Effector CD8-positive, alpha-beta T cell (primary cell): ENCODE measurements around the gene GABRG3.
"Not testable (repeated sequence)": the region's sequence is repeated elsewhere in the genome, so short reads cannot be mapped to it uniquely, and the experiment has no call there.

Source experiments
- DNase-seq: peaks from one replicate; lab custom pipeline; 2025; lab: John Stamatoyannopoulos, UW

Gene GABRG3

DNA sequence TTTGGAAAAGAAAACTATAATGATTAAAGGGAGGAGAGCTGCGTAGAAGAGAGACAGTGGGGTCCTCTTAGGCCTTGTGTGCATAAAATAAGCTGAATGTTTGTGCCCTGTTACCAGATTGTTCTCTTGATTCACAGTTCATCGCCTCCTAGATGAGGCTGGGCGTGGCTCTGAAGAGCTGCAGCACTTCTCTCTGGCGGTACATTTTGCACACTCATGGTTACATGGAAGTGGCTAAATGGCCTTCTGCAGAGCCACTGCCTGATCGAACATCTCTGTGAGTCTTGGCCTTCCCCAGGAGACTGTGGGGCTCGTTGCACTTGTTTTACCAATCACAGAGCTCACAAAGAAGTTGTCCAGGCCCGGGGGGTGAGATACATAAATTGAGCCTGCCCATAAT, 208.8 kb downstream of the GABRG3 start:
- DNase-seq, result no peak

DNA sequence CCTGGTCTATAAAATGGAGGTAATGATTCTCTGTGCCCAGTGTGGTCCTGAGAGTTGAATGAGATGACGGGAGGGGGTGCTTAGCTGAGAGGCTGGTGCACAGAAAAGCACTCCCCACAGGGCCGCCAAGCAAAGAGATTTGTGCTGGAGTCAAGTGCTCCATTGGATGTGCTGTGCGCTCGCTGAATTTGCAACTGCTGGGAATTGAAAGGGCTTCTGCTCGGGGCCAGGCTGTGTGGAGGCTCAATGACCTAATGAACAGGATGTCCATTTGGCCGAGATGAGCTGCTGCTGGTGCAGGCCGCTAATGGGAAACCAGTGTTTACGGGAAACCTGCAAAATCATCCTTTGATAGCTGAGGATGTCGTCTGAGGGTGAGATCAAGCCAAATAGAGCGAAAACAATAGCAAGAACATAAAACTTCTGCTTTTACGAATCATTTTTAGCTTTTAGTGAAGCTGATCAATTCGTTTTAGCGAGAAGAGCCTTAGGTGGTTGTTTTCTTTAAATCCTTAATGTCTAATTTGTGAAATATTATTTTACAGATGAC, 211.7 kb downstream of the GABRG3 start:
- DNase-seq, result no peak

DNA sequence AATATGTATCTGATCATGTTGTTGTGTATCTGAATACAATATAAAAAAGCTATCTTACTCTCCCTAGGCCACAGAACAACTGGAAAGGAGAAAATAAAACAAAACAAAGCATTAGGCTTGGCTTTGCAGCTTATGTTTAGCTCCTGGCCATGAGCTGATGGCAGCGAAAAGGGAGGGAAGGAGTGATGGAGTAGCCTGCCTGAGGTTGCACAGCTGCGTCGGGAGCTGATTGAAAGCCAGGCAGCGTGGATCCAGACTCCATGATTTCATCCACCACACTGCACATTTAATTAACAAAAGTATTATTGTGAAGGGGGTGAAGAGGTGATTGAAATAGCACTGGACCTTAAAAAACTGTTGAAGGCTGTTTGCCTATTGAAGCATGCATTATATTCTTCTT, 212.2 kb downstream of the GABRG3 start:
- no peak for DNase-seq

DNA sequence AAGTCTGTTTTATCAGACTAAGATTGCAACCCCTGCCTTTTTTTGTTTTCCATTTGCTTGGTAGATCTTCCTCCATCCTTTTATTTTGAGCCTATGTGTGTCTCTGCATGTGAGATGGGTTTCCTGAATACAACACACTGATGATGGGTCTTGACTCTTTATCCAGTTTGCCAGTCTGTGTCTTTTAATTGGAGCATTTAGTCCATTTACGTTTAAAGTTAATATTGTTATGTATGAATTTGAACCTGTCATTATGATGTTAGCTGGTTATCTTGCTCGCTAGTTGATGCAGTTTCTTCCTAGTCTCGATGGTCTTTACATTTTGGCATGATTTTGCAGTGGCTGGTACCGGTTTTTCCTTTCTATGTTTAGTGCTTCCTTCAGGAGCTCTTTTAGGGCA, 220.5 kb downstream of the GABRG3 start:
- not testable (repeated sequence) for DNase-seq

DNA sequence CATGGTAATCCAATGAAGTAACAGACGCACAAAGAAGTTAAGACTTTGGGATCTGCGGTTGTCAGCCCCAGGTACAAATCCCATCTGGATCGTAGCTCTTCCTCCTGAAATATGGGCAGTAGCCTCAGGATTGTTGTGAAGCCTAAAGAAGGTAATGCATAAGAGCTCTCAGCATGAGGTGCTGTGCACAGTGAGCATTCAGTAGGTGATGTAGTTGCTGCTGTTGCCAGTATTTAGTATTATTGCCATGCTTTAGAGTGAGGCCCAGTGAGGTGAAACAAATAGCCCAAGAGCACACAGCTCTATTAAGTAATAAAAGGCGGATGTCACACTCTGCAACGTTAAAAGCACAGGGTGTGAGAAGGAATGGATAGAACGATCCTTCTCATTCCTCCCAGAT, 225.7 kb downstream of the GABRG3 start:
- no peak for DNase-seq

DNA sequence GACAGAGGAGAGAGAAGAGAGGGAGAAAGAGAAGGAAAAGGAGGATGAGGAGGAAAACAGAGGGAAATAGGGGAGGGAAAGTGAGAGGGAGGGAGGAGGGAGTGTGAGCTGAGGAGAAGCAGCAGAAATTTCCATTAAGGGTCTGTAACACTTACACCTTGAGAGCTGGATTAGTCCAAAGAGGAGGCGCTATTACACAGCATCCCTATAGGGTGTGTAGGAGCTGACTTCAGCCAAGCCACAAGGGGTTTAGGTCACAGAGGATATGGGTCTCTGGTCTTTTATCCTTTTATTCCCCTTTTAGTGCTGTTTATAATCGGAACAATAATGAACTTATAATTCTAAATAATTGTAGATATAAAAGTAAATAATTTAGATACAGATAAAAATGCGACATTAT, 230.4 kb downstream of the GABRG3 start:
- DNase-seq, result no peak

DNA sequence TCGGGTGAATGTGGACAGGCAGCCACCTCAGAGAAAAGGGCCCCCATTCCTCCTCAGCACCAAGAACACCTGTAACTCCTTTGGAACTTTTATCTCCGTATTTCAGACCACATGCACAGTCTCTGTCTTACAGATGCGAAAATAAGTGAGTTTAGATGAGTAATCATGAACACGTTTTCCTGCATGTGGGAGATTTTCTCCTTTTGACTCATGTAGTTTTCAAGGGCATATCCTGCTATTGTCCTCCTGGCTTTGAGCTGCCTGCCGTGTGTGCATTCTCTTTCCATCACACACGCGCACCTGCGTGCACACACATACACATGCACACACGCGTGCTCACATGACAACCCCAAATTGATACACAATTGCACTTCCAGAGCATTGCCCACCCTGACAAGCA, 239.2 kb downstream of the GABRG3 start:
- DNase-seq, result no peak

DNA sequence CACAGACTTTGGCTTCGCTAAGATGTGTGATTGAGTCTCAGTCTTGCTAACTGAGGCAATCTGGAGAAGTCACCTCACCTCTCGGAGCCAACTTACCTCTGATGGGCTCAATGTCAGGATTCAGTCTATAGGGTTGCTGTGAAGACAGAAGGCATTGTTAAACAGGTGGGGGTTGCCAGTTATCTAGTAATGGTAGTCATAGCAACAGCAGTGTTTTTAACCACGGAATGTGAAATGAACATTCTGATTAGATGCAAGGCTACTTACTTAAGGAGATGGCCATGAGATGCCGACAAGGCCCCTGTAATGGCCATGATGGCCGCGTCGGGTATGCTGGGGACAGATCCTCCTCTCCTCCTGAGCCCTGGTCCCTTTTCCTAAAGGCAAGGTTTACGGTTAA, 243.1 kb downstream of the GABRG3 start:
- DNase-seq, result no peak

DNA sequence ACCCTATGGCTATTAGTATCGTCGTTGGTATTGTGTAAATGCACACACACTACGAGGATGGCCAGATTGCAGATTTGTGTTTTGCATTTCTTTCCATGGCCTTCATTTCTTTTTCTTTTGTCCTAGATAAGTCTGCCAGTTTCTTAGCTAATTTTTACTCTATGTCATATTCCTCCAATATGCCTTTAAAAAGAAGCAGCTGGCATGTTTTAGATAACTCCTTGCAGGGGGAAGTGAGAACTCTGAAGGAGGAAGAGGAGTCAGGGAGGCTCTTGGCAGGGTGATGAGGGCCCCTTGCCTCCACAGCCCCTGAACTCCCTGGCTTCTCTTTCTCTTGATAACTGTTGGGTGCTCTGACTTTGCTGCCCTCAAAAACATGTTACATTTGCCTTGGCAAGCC, 244.0 kb downstream of the GABRG3 start:
- DNase-seq, result no peak

DNA sequence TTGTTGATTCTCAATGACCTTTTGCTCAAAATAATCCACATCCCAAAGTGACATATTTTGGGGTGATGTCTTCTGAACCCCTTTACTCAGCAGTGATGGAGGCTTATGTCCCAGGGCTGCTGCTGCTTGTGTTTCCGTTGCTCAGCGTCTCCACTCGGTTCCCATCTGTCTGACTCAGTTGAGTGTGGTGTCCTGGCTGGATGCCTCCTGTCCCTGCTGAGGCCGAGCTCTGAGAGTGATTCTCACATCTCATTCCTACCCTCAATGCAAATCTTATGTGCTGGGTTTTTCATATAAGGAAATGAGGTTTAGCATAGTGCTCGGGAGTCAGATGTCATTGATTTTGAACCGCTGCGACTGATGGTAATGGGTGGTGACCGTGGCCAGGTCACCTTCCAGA, 247.4 kb downstream of the GABRG3 start:
- DNase-seq, result no peak

DNA sequence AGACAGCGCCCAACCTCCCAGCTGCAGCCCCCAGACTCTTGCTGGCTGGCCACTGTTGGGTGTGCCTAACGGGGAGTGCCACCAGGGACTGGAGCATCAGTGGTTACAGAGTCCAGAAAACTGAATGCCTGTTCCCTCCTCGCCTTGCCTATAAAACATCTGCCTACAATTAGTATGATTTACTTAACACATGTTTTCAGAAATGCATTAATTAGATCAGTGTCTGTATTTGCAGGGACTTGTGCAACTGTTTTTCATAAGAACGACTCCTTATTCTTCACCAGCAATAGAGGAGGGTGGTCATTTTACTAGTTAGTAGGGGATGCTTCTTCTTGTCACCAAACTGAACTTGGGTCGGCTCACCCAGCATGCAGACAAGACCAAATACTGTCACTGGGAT, 248.7 kb downstream of the GABRG3 start:
- no peak for DNase-seq

DNA sequence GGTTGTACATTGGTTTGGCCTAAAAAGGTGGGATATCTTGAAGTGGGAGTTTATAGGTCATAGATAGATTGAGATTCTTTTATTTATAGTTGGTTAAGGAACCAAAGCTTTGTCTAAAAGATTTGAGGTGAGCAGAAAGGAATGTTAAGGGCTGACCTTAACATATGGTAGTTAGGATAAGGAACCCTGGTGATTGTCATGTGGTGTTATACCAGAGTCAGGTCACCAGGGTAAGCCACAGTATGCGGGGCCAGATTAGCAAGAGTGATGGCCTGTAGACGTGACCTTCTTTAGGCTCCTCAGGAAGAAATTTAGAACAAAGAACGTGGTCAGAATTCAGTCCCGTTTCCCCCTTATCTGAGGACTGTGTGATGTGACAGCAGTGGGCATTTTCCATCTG, 249.2 kb downstream of the GABRG3 start:
- no peak for DNase-seq

DNA sequence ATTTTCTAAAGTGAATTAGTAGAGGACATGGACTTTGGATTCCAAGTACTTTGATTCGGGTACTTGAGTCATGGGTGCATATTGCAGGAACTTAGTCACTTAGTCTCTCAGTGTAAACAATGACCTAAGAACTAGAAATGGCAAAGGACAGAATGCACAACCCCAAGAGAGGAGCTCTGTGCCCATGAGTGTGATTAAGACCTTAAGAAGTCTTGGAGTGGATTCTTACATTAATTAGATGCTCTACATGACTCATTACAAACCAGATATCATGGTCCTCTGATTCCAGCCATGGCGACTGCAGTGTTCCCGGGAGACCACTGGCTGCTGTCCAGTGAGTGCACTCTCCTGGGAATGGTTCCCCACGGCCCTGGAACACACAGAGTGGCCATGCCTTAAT, 251.5 kb downstream of the GABRG3 start:
- DNase-seq, result no peak

DNA sequence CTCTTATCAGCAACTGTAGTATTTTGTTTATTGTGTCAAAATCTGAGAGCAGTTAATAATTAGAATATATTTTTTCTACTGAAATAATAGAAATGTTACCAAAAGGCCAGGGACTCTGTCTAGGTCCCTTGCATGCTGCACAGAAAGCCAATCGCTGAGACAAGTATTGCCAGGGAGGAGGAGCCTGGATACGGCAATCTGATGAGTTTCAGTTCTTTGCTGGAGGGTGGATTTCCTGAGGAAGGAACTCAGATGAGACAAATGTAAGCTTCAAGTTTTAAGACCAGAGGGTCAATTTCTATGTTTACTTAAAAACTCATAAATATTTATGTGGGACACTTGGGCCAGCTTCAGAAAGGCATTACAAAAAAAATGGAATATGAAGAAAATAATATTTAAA, 252.2 kb downstream of the GABRG3 start:
- DNase-seq, result no peak

DNA sequence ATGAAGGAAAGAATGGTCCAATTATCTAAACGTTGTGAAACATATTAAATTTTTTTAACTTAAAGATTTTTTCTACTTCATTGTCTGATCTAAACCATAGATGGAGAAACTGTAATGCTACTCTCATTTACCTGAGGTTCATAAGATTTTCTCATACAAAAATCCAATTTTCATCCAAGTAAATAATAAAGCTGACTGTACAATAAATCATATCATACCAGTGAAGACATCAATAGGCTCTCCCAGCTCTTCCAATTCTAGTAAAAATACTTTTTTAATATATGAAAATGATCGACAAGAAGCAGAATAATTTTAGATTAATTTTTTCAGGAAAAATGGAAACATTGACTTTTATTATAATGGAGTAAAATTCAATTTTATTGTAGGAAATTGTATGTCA, 260.8 kb downstream of the GABRG3 start:
- DNase-seq, result no peak

DNA sequence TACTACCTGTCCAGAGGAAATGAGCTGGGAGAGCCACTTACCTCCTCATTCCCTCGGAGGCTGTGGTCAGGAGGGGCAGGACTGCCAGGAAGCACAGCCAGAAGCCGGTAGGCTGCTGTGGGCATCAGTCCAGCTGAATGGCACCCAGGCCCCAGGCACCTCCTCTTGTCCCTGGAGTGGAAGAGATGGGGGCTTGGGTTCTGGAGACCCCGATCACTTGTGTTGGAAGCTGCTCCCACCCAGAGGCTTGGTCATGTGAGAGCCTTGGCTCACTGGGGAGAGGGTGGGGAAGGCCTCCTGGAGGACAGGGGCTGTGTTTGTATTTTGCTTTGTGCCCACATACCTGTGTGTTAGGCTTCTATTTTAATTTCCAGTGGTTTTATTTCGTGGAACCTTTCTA, 261.9 kb downstream of the GABRG3 start:
- no peak for DNase-seq

DNA sequence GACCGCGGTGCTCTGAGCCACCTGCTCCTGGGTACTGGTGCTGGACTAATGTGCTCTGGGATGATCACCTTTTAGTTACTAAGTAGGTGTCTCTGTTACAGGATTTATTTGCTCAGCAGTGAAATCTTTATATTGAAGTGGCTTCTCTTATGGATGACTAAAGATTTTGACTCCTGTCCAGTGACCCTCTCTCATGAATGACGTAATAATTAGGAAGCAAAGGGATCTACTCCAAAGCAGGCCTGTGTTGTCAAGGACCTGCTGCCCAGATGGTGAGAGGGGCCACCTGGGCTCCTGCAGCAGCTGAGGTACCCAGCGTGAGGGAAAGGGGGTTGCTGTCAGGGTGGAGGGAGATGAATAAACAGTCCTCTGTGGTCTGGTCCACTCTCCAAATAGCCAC, 263.6 kb downstream of the GABRG3 start:
- DNase-seq, result no peak

DNA sequence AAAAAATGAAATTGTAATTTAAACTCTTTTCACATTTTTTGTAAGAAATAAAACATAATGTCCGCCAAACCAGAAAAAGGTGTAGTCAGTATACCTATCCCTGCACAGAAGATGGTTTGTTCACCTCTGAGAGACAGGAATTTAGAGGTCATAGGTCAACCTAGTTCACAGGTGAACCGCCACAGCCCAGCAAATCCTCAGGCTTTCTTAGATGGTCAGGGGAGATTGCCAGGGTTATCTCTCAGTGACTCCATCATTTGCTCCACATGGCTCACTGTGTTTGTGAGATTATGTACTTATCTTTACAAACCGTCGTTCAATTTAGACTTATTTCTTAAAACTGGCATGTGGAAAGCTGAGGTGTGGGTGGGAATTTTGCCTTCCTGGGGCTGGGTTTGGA, 264.2 kb downstream of the GABRG3 start:
- DNase-seq, result no peak

DNA sequence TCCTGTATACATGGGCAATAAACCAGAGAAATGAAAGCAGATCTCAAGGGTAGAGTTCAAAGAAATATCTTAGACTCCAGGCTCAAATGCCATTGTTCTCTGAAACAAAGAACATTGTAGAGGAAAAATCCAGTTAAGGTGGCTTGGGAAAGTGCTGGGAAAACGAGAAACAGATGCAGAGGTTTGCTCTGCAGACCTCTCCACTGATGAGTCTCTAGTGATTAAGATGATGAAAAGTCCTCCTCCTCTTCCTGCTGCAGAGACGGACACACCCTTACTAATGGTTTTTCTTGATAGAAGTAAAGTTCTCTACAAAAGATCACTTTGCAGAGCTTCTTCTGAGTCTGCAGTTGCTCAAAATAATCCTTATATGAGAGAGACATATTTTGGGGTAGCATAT, 264.7 kb downstream of the GABRG3 start:
- DNase-seq, result no peak

DNA sequence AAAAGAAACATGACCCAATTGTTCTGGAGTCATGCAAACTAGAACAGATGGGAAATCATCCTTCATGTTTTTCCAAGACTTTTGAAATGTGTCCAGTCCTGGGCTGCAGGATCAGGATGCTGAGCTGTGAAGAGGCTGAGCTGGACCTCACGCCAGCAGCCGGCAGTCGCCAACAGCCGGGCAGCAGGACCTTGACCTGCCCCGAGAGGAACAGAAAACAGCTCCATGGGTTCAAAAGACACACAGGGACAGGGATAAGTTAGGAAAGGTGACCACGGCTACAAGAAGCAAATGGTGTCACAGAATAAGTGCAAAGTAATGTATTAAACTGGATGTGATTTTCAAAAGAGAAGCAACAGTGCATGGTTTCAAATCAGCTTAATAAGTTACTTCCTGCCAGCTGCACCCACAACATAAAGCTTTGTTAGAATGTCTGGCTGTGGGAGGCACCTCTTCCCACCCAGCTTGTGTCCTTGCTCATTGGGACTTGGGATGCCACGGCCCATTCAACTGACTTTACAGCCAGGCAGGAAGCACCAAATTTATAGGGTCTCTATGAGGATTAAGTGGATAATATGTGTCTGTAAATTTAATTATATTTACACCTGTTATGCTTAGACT, 266.4 kb downstream of the GABRG3 start:
- no peak for DNase-seq

DNA sequence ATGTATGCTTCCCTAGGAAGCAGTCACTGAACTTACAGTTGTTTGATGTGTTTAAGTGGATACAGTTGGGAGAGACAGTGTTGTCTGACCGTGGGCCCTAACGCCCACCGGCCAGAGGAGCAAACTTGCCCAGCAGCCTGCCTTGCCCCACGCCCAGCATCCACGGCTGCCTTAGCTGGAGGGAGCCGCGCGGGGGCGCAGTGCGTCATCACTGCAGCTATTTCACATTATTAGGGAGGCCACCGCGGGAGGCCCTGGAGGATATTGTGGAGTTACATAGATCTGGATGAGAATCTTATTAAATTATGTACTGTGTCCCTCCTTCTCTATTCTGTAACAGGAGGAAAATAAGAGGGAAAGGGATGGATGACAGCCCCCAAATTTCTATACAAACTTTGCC, 267.2 kb downstream of the GABRG3 start:
- no peak for DNase-seq

DNA sequence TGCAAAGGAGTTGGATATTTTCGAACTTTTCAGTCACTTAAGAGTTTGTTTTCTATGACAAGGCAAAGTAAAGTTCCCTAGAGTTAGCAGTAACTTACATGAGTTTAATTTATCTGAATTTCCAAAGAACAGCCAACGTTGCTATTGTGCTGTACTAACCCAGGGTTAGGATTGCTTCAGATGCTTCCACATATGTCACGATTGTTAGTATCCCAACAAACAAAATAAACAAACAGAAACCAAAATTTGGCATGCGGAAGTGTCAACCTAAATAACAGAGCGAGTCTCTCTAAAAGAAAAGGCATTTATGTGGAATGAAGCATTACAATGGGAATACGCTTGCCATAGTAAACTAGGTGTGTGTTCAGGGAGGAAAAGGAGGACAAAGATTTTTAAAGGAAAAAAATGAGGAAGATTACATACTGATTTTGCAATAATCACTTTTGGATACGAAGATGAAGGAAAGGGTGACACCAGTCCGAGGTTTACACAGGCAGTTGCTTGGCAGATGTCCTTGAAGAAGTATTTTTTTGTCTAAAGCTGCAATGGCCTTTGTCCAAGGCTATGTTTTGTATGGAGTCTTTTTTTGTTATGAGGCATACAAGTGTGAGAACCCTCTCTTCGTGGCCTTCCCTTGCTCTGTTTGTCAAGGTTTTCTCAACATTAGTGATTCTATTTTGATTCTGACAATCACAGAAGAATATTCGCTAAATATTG, 267.9 kb downstream of the GABRG3 start:
- DNase-seq, result no peak

DNA sequence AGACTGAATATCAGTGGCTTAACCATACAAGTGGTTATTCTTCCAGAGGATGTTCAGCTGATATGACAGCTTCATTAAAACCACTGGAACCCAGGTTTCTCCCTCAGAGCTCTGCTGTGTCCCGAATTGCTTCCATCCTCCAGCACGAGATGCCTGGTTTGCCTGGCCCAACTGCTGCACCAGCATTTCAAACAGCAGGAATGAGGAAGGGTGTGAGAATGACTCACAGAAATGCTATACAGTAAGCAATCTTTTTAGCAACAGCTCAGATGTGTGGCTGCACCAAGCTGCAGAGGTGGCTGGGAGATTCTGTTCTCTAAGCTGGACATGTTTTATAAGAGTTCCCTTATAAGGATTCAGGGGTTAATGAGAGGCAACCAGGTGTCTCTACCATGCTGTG, 271.0 kb downstream of the GABRG3 start:
- no peak for DNase-seq

DNA sequence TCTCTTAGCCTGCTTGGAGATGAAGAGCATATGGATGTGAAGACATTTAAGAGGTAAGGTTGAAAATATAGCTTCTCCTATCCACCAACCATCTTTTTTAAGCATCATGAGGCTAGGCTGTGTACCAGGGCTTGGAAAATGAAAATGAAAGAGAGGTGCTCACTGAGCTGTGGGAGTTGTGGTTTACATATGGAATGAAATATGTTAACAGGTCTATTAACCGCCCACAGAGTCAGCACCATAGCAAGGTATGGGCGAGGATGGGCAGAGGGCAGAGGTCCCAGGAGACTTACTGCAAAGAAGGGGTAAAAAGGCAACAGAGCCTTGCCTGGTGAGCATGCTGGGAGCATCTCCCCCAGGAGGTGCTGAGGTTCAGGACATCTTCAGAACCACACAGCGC, 273.1 kb downstream of the GABRG3 start:
- no peak for DNase-seq
